H1 (cell line): Measurements from ENCODE around the gene CADPS. TPM values are rescaled to one million over a fixed set of nuclear protein-coding genes. Genes with fewer than 3 reads are reported as not detected.

ENCODE experiments used
- CTCF ChIA-PET: fragments of 300-600 bp; sonication (Branson Sonifier 250); formaldehyde crosslinking; loops from one replicate; lab custom pipeline; 2021; ENCODE audit not compliant: partially characterized antibody; lab: Charles Lee
- POLR2A ChIA-PET: fragments of 300-600 bp; sonication (Branson Sonifier 250); formaldehyde crosslinking; loops from one replicate; lab custom pipeline; 2021; ENCODE audit warnings: inconsistent platforms; ENCODE audit not compliant: partially characterized antibody; lab: Charles Lee
- DNase-seq, 2 experiments: peaks; one replicate each; pipeline versions ENCODE4 v3.0.0 to v3.0.0-alpha.2; 2010 to 2022; ENCODE audit warnings: low spot score in 2 of 2, low read depth in 1 of 2, mixed read lengths in 1 of 2
- FAIRE-seq: peaks from 2 replicates; lab custom pipeline; 2011; peaks lifted over from hg19 to GRCh38; lab: Jason Lieb, UNC
- H2AFZ ChIP-seq: 2 replicates; pipeline ENCODE4 v1.8.1; 2012; ENCODE audit warnings: low read length, inconsistent platforms
- H2AK5ac ChIP-seq: 2 replicates; pipeline ENCODE4 v1.6.1; 2013; ENCODE audit warnings: low read depth, low read length
- H2BK120ac ChIP-seq: replicated peaks from 2 replicates; pipeline ENCODE3; 2013; ENCODE audit warnings: low read depth, low read length, inconsistent platforms
- H2BK12ac ChIP-seq: 2 replicates; pipeline ENCODE4 v1.6.1; 2013; ENCODE audit warnings: low read depth, low read length
- H2BK15ac ChIP-seq: 2 replicates; pipeline ENCODE4 v1.6.1; 2013; ENCODE audit warnings: low read length
- H2BK20ac ChIP-seq: 2 replicates; pipeline ENCODE4 v1.6.1; 2013; ENCODE audit warnings: low read length
- H2BK5ac ChIP-seq: 2 replicates; pipeline ENCODE4 v1.6.1; 2013; ENCODE audit warnings: low read depth, low read length
- H3K14ac ChIP-seq: 2 replicates; pipeline ENCODE4 v1.6.1; 2013; ENCODE audit warnings: inconsistent platforms; ENCODE audit not compliant: insufficient read length
- H3K18ac ChIP-seq: 2 replicates; pipeline ENCODE4 v1.6.1; 2013; ENCODE audit warnings: low read length; ENCODE audit errors: extremely low read depth
- H3K23ac ChIP-seq: 2 replicates; pipeline ENCODE4 v1.6.1; 2013; ENCODE audit warnings: inconsistent platforms; ENCODE audit not compliant: insufficient read length
- H3K23me2 ChIP-seq: 2 replicates; pipeline ENCODE4 v1.6.1; 2013; ENCODE audit warnings: low read depth, low read length
- H3K27ac ChIP-seq: 2 replicates; pipeline ENCODE4 v1.6.1; 2011; ENCODE audit warnings: low read depth, low read length, inconsistent platforms
- H3K27me3 ChIP-seq, 4 experiments: replicated peaks in 1 of 4; 1 replicate in 1 of 4; 2 replicates in 3 of 4; pipeline versions ENCODE4 v1.6.1 to v1.8.1; 2011 to 2013; ENCODE audit warnings: low read length in 3 of 4, mild to moderate bottlenecking in 3 of 4, inconsistent platforms in 2 of 4, mixed read lengths in 2 of 4, moderate library complexity in 1 of 4; ENCODE audit not compliant: control insufficient read depth in 3 of 4, insufficient read depth in 3 of 4; ENCODE audit errors: extremely low read depth in 1 of 4
- H3K36me3 ChIP-seq, 4 experiments: 2 replicates each; pipeline versions ENCODE4 v1.6.1 to v1.8.1; 2011 to 2013; ENCODE audit warnings: mild to moderate bottlenecking in 4 of 4, low read length in 3 of 4, moderate library complexity in 2 of 4, control low read depth in 1 of 4, inconsistent platforms in 1 of 4; ENCODE audit not compliant: insufficient read depth in 4 of 4, control insufficient read depth in 2 of 4
- H3K4ac ChIP-seq: replicated peaks from 2 replicates; pipeline ENCODE3; 2013; ENCODE audit warnings: low read length, low read depth, mixed read lengths, inconsistent platforms; ENCODE audit not compliant: insufficient read length
- H3K4me1 ChIP-seq, 4 experiments: replicated peaks in 1 of 4; 1 replicate in 1 of 4; 2 replicates in 3 of 4; pipeline versions ENCODE4 v1.6.1 to v1.8.1; 2011 to 2013; ENCODE audit warnings: low read length in 3 of 4, inconsistent platforms in 2 of 4, mixed read lengths in 1 of 4; ENCODE audit not compliant: insufficient read depth in 4 of 4, control insufficient read depth in 3 of 4
- H3K4me2 ChIP-seq, 2 experiments: 2 replicates each; pipeline versions ENCODE4 v1.6.1 to v1.8.1; 2011 to 2013; ENCODE audit warnings: low read depth in 2 of 2, low read length in 2 of 2, control low read depth in 1 of 2, inconsistent platforms in 1 of 2, mild to moderate bottlenecking in 1 of 2; ENCODE audit not compliant: insufficient read depth in 1 of 2
- H3K4me3 ChIP-seq, 4 experiments: fragments of 200-600, 300-600 bp in 1 of 4; sonication (generic), shearing (Covaris generic), sonication (Bioruptor Twin) in 1 of 4; 2 replicates each; pipeline versions ENCODE4 v1.5.1 to v1.8.1; 2011 to 2016; ENCODE audit warnings: low read length in 4 of 4, low read depth in 3 of 4, control low read depth in 2 of 4, inconsistent platforms in 2 of 4, mild to moderate bottlenecking in 2 of 4, mixed read lengths in 1 of 4, moderate library complexity in 1 of 4; ENCODE audit not compliant: insufficient read depth in 2 of 4; ENCODE audit errors: extremely low read depth in 1 of 4
- H3K56ac ChIP-seq: replicated peaks from 2 replicates; pipeline ENCODE3; 2013; ENCODE audit warnings: low read depth, mild to moderate bottlenecking, mixed read lengths, low read length, inconsistent platforms; ENCODE audit not compliant: insufficient read length
- H3K79me1 ChIP-seq: 2 replicates; pipeline ENCODE4 v1.6.1; 2013; ENCODE audit warnings: low read depth, low read length, control low read depth
- H3K79me2 ChIP-seq, 2 experiments: 2 replicates each; pipeline versions ENCODE4 v1.6.1 to v1.8.1; 2012 to 2013; ENCODE audit warnings: low read length in 2 of 2, mild to moderate bottlenecking in 2 of 2, inconsistent platforms in 1 of 2; ENCODE audit not compliant: insufficient read depth in 2 of 2, control insufficient read depth in 1 of 2
- H3K9ac ChIP-seq, 4 experiments: replicated peaks in 1 of 4; 1 replicate in 1 of 4; 2 replicates in 3 of 4; pipeline versions ENCODE4 v1.6.1 to v1.8.1; 2011 to 2013; ENCODE audit warnings: low read depth in 3 of 4, low read length in 3 of 4, control low read depth in 2 of 4, mild to moderate bottlenecking in 2 of 4, moderate library complexity in 2 of 4, inconsistent platforms in 1 of 4; ENCODE audit errors: extremely low read depth in 1 of 4
- H3K9me3 ChIP-seq, 2 experiments: 2 replicates each; pipeline versions ENCODE4 v1.6.1 to v1.8.1; 2012 to 2013; ENCODE audit warnings: mild to moderate bottlenecking in 2 of 2, moderate library complexity in 2 of 2, control low read depth in 1 of 2, inconsistent platforms in 1 of 2, low read depth in 1 of 2, low read length in 1 of 2, mixed read lengths in 1 of 2; ENCODE audit not compliant: insufficient read depth in 2 of 2
- H4K20me1 ChIP-seq, 2 experiments: replicated peaks in 1 of 2; 2 replicates each; pipeline versions ENCODE3 to v1.8.1; 2011 to 2013; ENCODE audit warnings: inconsistent platforms in 2 of 2, low read length in 2 of 2, mild to moderate bottlenecking in 1 of 2; ENCODE audit not compliant: insufficient read depth in 2 of 2, control insufficient read depth in 1 of 2
- H4K5ac ChIP-seq: 2 replicates; pipeline ENCODE4 v1.6.1; 2013; ENCODE audit warnings: low read length, low read depth, mixed read lengths, inconsistent platforms; ENCODE audit not compliant: insufficient read length
- H4K8ac ChIP-seq: 2 replicates; pipeline ENCODE4 v1.8.0; 2013; ENCODE audit warnings: mild to moderate bottlenecking, moderate library complexity, low read length, inconsistent platforms; ENCODE audit not compliant: insufficient read depth; ENCODE audit errors: extremely low read depth
- H4K91ac ChIP-seq: replicated peaks from 2 replicates; pipeline ENCODE3; 2013; ENCODE audit warnings: low read length, mixed read lengths, inconsistent platforms; ENCODE audit not compliant: insufficient read length
- ATF2 ChIP-seq: IDR thresholded peaks from 2 replicates; pipeline ENCODE4 v1.6.1; 2012; ENCODE audit warnings: low read length, inconsistent platforms
- CBX5 ChIP-seq: fragments of 300-800, 300-1000 bp; sonication (generic); IDR thresholded peaks from 2 replicates; pipeline ENCODE4 v1.7.1; 2016; ENCODE audit warnings: antibody characterized with exemption, low read length, low read depth
- HDAC2 ChIP-seq, 2 experiments: fragments of 300-600 bp in 1 of 2; sonication (generic) in 1 of 2; IDR thresholded peaks; 2 replicates each; pipeline ENCODE4 v1.6.1; 2011 to 2012; ENCODE audit warnings: low read depth in 2 of 2, low read length in 2 of 2, mild to moderate bottlenecking in 2 of 2, moderate library complexity in 2 of 2, borderline replicate concordance in 1 of 2, inconsistent platforms in 1 of 2
- KDM5A ChIP-seq: fragments of 200-600 bp; IDR thresholded peaks from 2 replicates; pipeline ENCODE4 v1.7.1; 2012; ENCODE audit warnings: mild to moderate bottlenecking, low read length, inconsistent platforms, mixed read lengths
- YY1 ChIP-seq: IDR thresholded peaks from 2 replicates; pipeline ENCODE4 v1.6.1; 2011; ENCODE audit warnings: low read depth, mild to moderate bottlenecking, low read length
- WGBS, 2 experiments: shearing (Covaris generic) in 1 of 2; methylation state at CpG; one replicate each; pipeline versions ENCODE4 v1.1.6 to v1.1.7; 2013 to 2015; ENCODE audit warnings: low lambda C conversion rate in 2 of 2, mixed read lengths in 2 of 2, inconsistent platforms in 1 of 2, low coverage in 1 of 2, missing lambda C conversion rate in 1 of 2; ENCODE audit not compliant: insufficient replicate concordance in 2 of 2, insufficient coverage in 1 of 2, insufficient read length in 1 of 2; ENCODE audit errors: extremely low coverage in 1 of 2, missing lambda C conversion rate in 1 of 2; 5-methylcytosine and 5-hydroxymethylcytosine counted together
- polyA plus RNA-seq, 7 experiments: library from polyadenylated mRNA; depleted of rRNA in 3 of 7; stranded (reverse) in 5 of 7; unstranded in 2 of 7; fragments of >200 nt in 5 of 7; fragments of 200-250 nt in 2 of 7; gene quantifications; 1 replicate in 5 of 7; 2 replicates in 1 of 7; 4 replicates in 1 of 7; pipeline versions ENCODE4 v1.2.1 to v1.2.3, GENCODE V29; 2011 to 2013; ENCODE audit warnings: missing spikeins in 2 of 7, mixed read lengths in 2 of 7
- total RNA-seq: library from RNA; stranded (reverse); fragmentation: NEBNext Ultra II Directional; extraction: Animal tissue kit (Norgen Biotek cat#: 25700); gene quantifications from 2 replicates; pipeline ENCODE4 v1.2.1, GENCODE V29; 2021

The CADPS gene
- total and polyA plus RNA-seq, 2 of the 8 experiments (the other 6 are each of a cell fraction or from before 2014, with no cell fraction given), result 7.1 to 10.2 TPM

GRCh38 chr3:62462788-62463187 is 412.4 kb downstream of the CADPS start:
- no peak overlapping the region for H2BK120ac ChIP-seq
- no peak overlapping the region for H2AFZ ChIP-seq
- no peaks in the 10 kb centered on the region for H3K9me3 ChIP-seq
- no peaks in the 10 kb centered on the region for H4K20me1 ChIP-seq
- H2BK12ac ChIP-seq, result no peak overlapping the region
- H3K9ac ChIP-seq, result no peak overlapping the region; a peak in 1 of 7 replicates
- H3K27ac ChIP-seq, result no peak overlapping the region
- no peaks in the 10 kb centered on the region for H3K23me2 ChIP-seq
- no peaks in the 10 kb centered on the region for H3K79me1 ChIP-seq
- no peak overlapping the region for H3K4me3 ChIP-seq
- H3K4ac ChIP-seq, result no peak overlapping the region
- no peaks in the 10 kb centered on the region for H3K27me3 ChIP-seq
- WGBS, 2 experiments, result 78% methylated on average over 4 of the region's 4 CpGs; no CpG with 5 or more reads in 1 of the 2 experiments
- no peak overlapping the region for H3K56ac ChIP-seq
- no peaks in the 10 kb centered on the region for H3K79me2 ChIP-seq
- no peak overlapping the region for H2BK15ac ChIP-seq
- H3K23ac ChIP-seq, result no peak overlapping the region
- no peak for TF ChIP-seq CBX5
- no peak for TF ChIP-seq HDAC2 (IDR thresholded peaks at IDR 0.05; ENCODE audit: borderline replicate concordance in 1 of 2, low read depth in 2 of 2, low read length in 2 of 2)
- TF ChIP-seq YY1, result no peak
- TF ChIP-seq KDM5A, result no peak
- TF ChIP-seq ATF2, result no peak
- H3K4me2 ChIP-seq, result no peak overlapping the region
- no peaks in the 10 kb centered on the region; a peak in 1 of 7 replicates for H3K4me1 ChIP-seq
- H2BK20ac ChIP-seq, result no peak overlapping the region
- no peak overlapping the region for H2AK5ac ChIP-seq
- H2BK5ac ChIP-seq, result no peak overlapping the region
- H3K36me3 ChIP-seq, result no peaks in the 10 kb centered on the region
- ChIA-PET CTCF (interaction anchor here (1.3 kb wide), 1 partner anchor 44 kb away, joined by 3 read pairs; no protein-coding TSS in a partner anchor), POLR2A (interaction anchor here (0.7 kb wide), 1 partner anchor 100 kb away, joined by 3 read pairs; no protein-coding TSS in a partner anchor)
- DNase-seq (no peak), FAIRE-seq (no peak)
- H4K8ac ChIP-seq, result no peak overlapping the region
- H4K91ac ChIP-seq, result no peak overlapping the region
- H3K18ac ChIP-seq, result no peak overlapping the region
- H3K14ac ChIP-seq, result no peak overlapping the region
- H4K5ac ChIP-seq, result no peak overlapping the region
